ENCODE results near the gene FBXL20. TPM values are rescaled to one million over a fixed set of nuclear protein-coding genes. Genes with fewer than 3 reads are reported as not detected.

Gene FBXL20
- polyA plus RNA-seq, 1 donor (not counting 4 experiments of a cell fraction or from before 2014, with no cell fraction given), result 4.9 TPM

- H3K27ac ChIP-seq (ENCODE audit: control insufficient read depth, insufficient read depth, low read length), result no peak overlapping the region
- H3K9me1 ChIP-seq (ENCODE audit: control insufficient read depth, extremely low read depth, insufficient read depth, low read length), result no peaks in the 10 kb centered on the region
- no peak overlapping the region for H2AFZ ChIP-seq (ENCODE audit: control insufficient read depth, low read length)
- no peaks in the 10 kb centered on the region for H3K9me3 ChIP-seq (ENCODE audit: control insufficient read depth, low read depth, low read length)
- H3K4me2 ChIP-seq (ENCODE audit: control insufficient read depth, extremely low read depth, insufficient read depth, low read depth, low read length), result no peak overlapping the region
- no peaks in the 10 kb centered on the region for H3K4me1 ChIP-seq (ENCODE audit: control insufficient read depth, extremely low read depth, insufficient read depth, low read length)
- dilution Hi-C loops (cut with MboI; ENCODE audit: extremely low pct_ligation_motif_present, low sequenced_read_pairs), result no loop called here
- FAIRE-seq (no peak), DNase-seq (ENCODE audit: low read depth, low spot score) (no peak)
- H4K20me1 ChIP-seq (ENCODE audit: control insufficient read depth, extremely low read depth, insufficient read depth, low read length), result no peaks in the 10 kb centered on the region
- no peak overlapping the region for H3K9ac ChIP-seq (ENCODE audit: control insufficient read depth, extremely low read depth, insufficient read depth, low read length)
- H3K27me3 ChIP-seq (ENCODE audit: control insufficient read depth, extremely low read depth, insufficient read depth, low read length), result peaks cover 66% of the 10 kb centered on the region
- H3K79me2 ChIP-seq (ENCODE audit: control insufficient read depth, insufficient read depth, low read length), result no peaks in the 10 kb centered on the region
- TF ChIP-seq CTCF (optimal IDR thresholded peaks at IDR 0.05 in 1 of 3, IDR thresholded peaks at IDR 0.05 in 1 of 3, conservative IDR thresholded peaks at IDR 0.05 in 1 of 3; ENCODE audit: extremely low read depth in 1 of 3, insufficient read depth in 2 of 3, low read length in 3 of 3), result no peak
- no peak for TF ChIP-seq EZH2 (IDR thresholded peaks at IDR 0.05; ENCODE audit: low read length)
- H3K36me3 ChIP-seq (ENCODE audit: control insufficient read depth in 2 of 2, extremely low read depth in 1 of 2, insufficient read depth in 2 of 2, low read length in 2 of 2), result no peaks in the 10 kb centered on the region
- no peak overlapping the region for H3K4me3 ChIP-seq (ENCODE audit: control insufficient read depth in 2 of 3, extremely low read depth in 1 of 3, insufficient read depth in 2 of 3, low read depth in 1 of 3, low read length in 3 of 3)
These were observed 174.0 kb downstream of the FBXL20 start for GRCh38 chr17:39227364-39227919.

- no peaks in the 10 kb centered on the region for H3K36me3 ChIP-seq (ENCODE audit: control insufficient read depth in 2 of 2, extremely low read depth in 1 of 2, insufficient read depth in 2 of 2, low read length in 2 of 2)
- H2AFZ ChIP-seq (ENCODE audit: control insufficient read depth, low read length), result no peak overlapping the region
- H3K4me1 ChIP-seq (ENCODE audit: control insufficient read depth, extremely low read depth, insufficient read depth, low read length), result no peaks in the 10 kb centered on the region
- no peak for FAIRE-seq
- no peaks in the 10 kb centered on the region for H3K79me2 ChIP-seq (ENCODE audit: control insufficient read depth, insufficient read depth, low read length)
- no peak overlapping the region for H3K9ac ChIP-seq (ENCODE audit: control insufficient read depth, extremely low read depth, insufficient read depth, low read length)
- H3K27me3 ChIP-seq (ENCODE audit: control insufficient read depth, extremely low read depth, insufficient read depth, low read length), result peaks cover 67% of the 10 kb centered on the region
- no peak overlapping the region for H3K4me2 ChIP-seq (ENCODE audit: control insufficient read depth, extremely low read depth, insufficient read depth, low read depth, low read length)
- dilution Hi-C loops (cut with MboI; ENCODE audit: extremely low pct_ligation_motif_present, low sequenced_read_pairs), result no loop called here
- TF ChIP-seq EZH2 (IDR thresholded peaks at IDR 0.05; ENCODE audit: low read length), result peak; percentile 59
- TF ChIP-seq CTCF (optimal IDR thresholded peaks at IDR 0.05 in 1 of 3, IDR thresholded peaks at IDR 0.05 in 1 of 3, conservative IDR thresholded peaks at IDR 0.05 in 1 of 3; ENCODE audit: extremely low read depth in 1 of 3, insufficient read depth in 2 of 3, low read length in 3 of 3), result no peak
- H3K4me3 ChIP-seq (ENCODE audit: control insufficient read depth in 2 of 3, extremely low read depth in 1 of 3, insufficient read depth in 2 of 3, low read depth in 1 of 3, low read length in 3 of 3), result no peak overlapping the region
- no peak for DNase-seq (ENCODE audit: low read depth, low spot score)
- no peaks in the 10 kb centered on the region for H4K20me1 ChIP-seq (ENCODE audit: control insufficient read depth, extremely low read depth, insufficient read depth, low read length)
- no peak overlapping the region for H3K27ac ChIP-seq (ENCODE audit: control insufficient read depth, insufficient read depth, low read length)
- no peaks in the 10 kb centered on the region for H3K9me1 ChIP-seq (ENCODE audit: control insufficient read depth, extremely low read depth, insufficient read depth, low read length)
- H3K9me3 ChIP-seq (ENCODE audit: control insufficient read depth, low read depth, low read length), result no peaks in the 10 kb centered on the region
These were observed 175.3 kb downstream of the FBXL20 start for GRCh38 chr17:39225959-39226683.
